Type B pancreatic cell (in vitro differentiated cells): ENCODE measurements around the gene PCDHGB2. TPM values are rescaled to one million over a fixed set of nuclear protein-coding genes. Genes with fewer than 3 reads are reported as not detected.
"Not testable (repeated sequence)": the region's sequence is repeated elsewhere in the genome, so short reads cannot be mapped to it uniquely, and the experiment has no call there.

Source experiments
- DNase-seq: peaks from one replicate; pipeline ENCODE4 v3.0.0; 2021; ENCODE audit warnings: mixed read lengths; ENCODE audit not compliant: unreplicated experiment; ENCODE audit errors: extremely low spot score
- H3K27ac Mint-ChIP-seq: 2 replicates; pipeline ENCODE4 v1.8.0; 2021; ENCODE audit warnings: mild to moderate bottlenecking, mixed read lengths
- H3K27me3 Mint-ChIP-seq: 2 replicates; pipeline ENCODE4 v1.8.0; 2021; ENCODE audit warnings: mixed read lengths
- H3K36me3 Mint-ChIP-seq: 2 replicates; pipeline ENCODE4 v1.8.0; 2021; ENCODE audit warnings: mixed read lengths
- H3K4me1 Mint-ChIP-seq: one replicate; pipeline ENCODE4 v1.8.0; 2021; ENCODE audit warnings: mixed read lengths; ENCODE audit not compliant: unreplicated experiment
- H3K4me3 Mint-ChIP-seq: 2 replicates; pipeline ENCODE4 v1.8.0; 2021; ENCODE audit warnings: mild to moderate bottlenecking, mixed read lengths
- H3K9me3 Mint-ChIP-seq: 2 replicates; pipeline ENCODE4 v1.8.0; 2021; ENCODE audit warnings: mixed read lengths
- CTCF ChIP-seq: fragments of 200-600 bp; sonication (generic); conservative IDR thresholded peaks from 2 replicates; pipeline ENCODE4 v1.5.0; 2021; ENCODE audit warnings: antibody characterized with exemption, mild to moderate bottlenecking
- total RNA-seq: library from RNA; stranded (reverse); gene quantifications from 2 replicates; pipeline ENCODE4 v1.2.1, GENCODE V29; 2021; ENCODE audit warnings: low replicate concordance

The PCDHGB2 gene
- total RNA-seq, 1 donor from 2014 or later = 0.94 TPM

DNA sequence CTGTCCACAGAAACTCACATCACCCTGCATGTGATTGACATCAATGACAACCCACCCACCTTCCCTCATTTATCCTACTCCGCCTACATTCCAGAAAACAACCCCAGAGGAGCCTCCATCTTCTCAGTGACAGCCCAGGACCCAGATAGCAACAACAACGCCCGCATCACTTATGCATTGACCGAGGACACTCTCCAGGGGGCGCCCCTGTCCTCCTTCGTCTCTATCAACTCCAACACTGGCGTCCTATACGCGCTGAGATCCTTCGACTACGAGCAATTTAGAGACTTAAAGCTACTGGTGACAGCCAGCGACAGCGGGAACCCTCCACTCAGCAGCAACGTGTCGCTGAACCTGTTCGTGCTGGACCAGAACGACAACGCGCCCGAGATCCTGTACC, 14.5 kb upstream of the PCDHGB2 start:
- no peaks in the 10 kb centered on the region for H3K27me3 Mint-ChIP-seq
- no peaks in the 10 kb centered on the region for H3K4me1 Mint-ChIP-seq
- H3K36me3 Mint-ChIP-seq = peaks cover 3% of the 10 kb centered on the region
- H3K27ac Mint-ChIP-seq = no peak overlapping the region
- peaks cover 20% of the 10 kb centered on the region for H3K9me3 Mint-ChIP-seq
- no peak overlapping the region for H3K4me3 Mint-ChIP-seq
- no peak for DNase-seq
- no peak for TF ChIP-seq CTCF

DNA sequence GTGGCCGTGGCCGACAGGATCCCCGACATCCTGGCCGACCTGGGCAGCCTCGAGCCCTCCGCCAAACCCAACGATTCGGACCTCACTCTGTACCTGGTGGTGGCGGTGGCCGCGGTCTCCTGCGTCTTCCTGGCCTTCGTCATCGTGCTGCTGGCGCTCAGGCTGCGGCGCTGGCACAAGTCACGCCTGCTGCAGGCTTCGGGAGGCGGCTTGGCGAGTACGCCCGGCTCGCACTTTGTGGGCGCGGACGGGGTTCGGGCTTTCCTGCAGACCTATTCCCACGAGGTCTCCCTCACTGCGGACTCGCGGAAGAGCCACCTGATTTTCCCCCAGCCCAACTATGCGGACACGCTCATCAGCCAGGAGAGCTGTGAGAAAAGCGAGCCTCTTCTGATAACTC, 13.8 kb upstream of the PCDHGB2 start:
- H3K27me3 Mint-ChIP-seq, H3K4me3 Mint-ChIP-seq, H3K4me1 Mint-ChIP-seq, H3K36me3 Mint-ChIP-seq, H3K27ac Mint-ChIP-seq, DNase-seq: not testable (repeated sequence)
- peaks cover 21% of the 10 kb centered on the region for H3K9me3 Mint-ChIP-seq

GRCh38 chr5:141349917-141350619, 9.7 kb upstream of the PCDHGB2 start, which contains the start of gene PCDHGB1:
Gene PCDHGB1 (plus strand): TSS chr5:141350099. CDS start chr5:141350261, 162 bp downstream.
- H3K9me3 Mint-ChIP-seq = peaks cover 16% of the 10 kb centered on the region
- peak within 1 kb of the TSS; percentile 61 for H3K4me3 Mint-ChIP-seq
- no peaks in the 10 kb centered on the region for H3K4me1 Mint-ChIP-seq
- no peaks in the 10 kb centered on the region for H3K27me3 Mint-ChIP-seq
- TF ChIP-seq CTCF = peak; percentile 63
- H3K36me3 Mint-ChIP-seq = peaks cover 10% of the 10 kb centered on the region
- DNase-seq = no peak
- peak within 1 kb of the TSS; percentile 31 for H3K27ac Mint-ChIP-seq

- peaks cover 10% of the 10 kb centered on the region for H3K36me3 Mint-ChIP-seq
- H3K4me1 Mint-ChIP-seq = no peaks in the 10 kb centered on the region
- no peak overlapping the region for H3K4me3 Mint-ChIP-seq
- no peaks in the 10 kb centered on the region for H3K27me3 Mint-ChIP-seq
- no peak overlapping the region for H3K27ac Mint-ChIP-seq
- peaks cover 10% of the 10 kb centered on the region for H3K9me3 Mint-ChIP-seq
- DNase-seq = no peak
- no peak for TF ChIP-seq CTCF
Observed at GRCh38 chr5:141351591-141351990, 8.2 kb upstream of the PCDHGB2 start.

DNA sequence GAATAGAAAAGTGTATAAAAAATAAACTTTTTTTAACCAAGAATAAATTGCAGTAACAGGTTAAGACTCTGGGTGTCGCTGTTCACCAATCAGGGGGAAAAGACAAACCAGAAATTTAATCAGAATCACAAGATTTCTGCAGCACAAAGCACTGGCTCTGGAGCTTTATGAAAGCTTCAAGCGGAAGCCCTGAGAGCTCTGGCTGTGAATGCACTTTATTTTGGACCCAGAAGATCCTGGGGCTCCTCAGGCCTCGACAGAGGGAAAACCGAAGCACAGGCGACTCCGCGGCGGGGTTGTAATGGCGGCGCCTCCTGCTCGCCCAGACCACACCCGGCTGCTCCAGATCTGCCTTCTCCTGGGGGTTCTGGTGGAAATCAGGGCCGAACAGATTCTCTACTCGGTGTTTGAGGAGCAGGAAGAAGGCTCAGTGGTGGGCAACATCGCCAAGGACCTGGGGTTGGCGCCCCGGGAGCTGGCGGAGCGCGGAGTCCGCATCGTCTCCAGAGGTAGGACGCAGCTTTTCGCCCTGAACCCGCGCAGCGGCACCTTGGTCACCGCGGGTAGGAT, 4.8 kb upstream of the PCDHGB2 start, which contains the start of gene PCDHGA4:
Gene PCDHGA4 (plus strand): TSS at position 122 of the 570 bp plus-strand sequence. CDS start 87 bp downstream, at position 209.
- TF ChIP-seq CTCF = peak; percentile 59
- Mint-ChIP-seq H3K4me1 (no peaks in the 10 kb centered on the region), H3K27me3 (no peaks in the 10 kb centered on the region), H3K27ac (no peak within 1 kb of the TSS), H3K9me3 (peaks cover 12% of the 10 kb centered on the region), H3K4me3 (no peak within 1 kb of the TSS), H3K36me3 (peaks cover 10% of the 10 kb centered on the region)
- DNase-seq = no peak

- no peak for DNase-seq
- no peak overlapping the region for H3K27ac Mint-ChIP-seq
- no peak for TF ChIP-seq CTCF
- no peak overlapping the region for H3K4me3 Mint-ChIP-seq
- H3K36me3 Mint-ChIP-seq = peaks cover 7% of the 10 kb centered on the region
- H3K4me1 Mint-ChIP-seq = no peaks in the 10 kb centered on the region
- H3K27me3 Mint-ChIP-seq = no peaks in the 10 kb centered on the region
- H3K9me3 Mint-ChIP-seq = peaks cover 9% of the 10 kb centered on the region
Observed at GRCh38 chr5:141355641-141356040, 4.2 kb upstream of the PCDHGB2 start.
